SK-N-SH treated with all-trans-retinoic acid at 6 μM for 48 hours (cell line): ENCODE results near the gene BIN2.

Experiments
- ATAC-seq: fragments of 200-7000 bp; cut with Tn5 transposase; 3 replicates; pipeline ENCODE4 v1.9.1; 2020; ENCODE audit warnings: mild to moderate bottlenecking, moderate library complexity
- ARNTL ChIP-seq: fragments of 450-650 bp; formaldehyde crosslinking; IDR thresholded peaks from 2 replicates; pipeline ENCODE4 v1.5.0; 2020; ENCODE audit warnings: low read depth, mild to moderate bottlenecking, moderate library complexity, borderline replicate concordance
- CREB5 ChIP-seq: fragments of 250-450 bp; sonication (Bioruptor Pico); IDR thresholded peaks from 2 replicates; pipeline ENCODE4 v1.5.1; 2020; ENCODE audit warnings: low read depth, mild to moderate bottlenecking, moderate library complexity
- CSRNP3 ChIP-seq: fragments of 250-450 bp; sonication (Bioruptor Pico); IDR thresholded peaks from 2 replicates; pipeline ENCODE4 v1.5.1; 2021; ENCODE audit warnings: mild to moderate bottlenecking, moderate library complexity
- OSR1 ChIP-seq: fragments of 250-450 bp; sonication (Bioruptor Pico); IDR thresholded peaks from 2 replicates; pipeline ENCODE4 v1.8.0; 2022; ENCODE audit warnings: moderate library complexity, mild to moderate bottlenecking, inconsistent platforms
- PATZ1 ChIP-seq: fragments of 250-450 bp; sonication (Bioruptor Pico); IDR thresholded peaks from 2 replicates; pipeline ENCODE4 v1.8.0; 2020; ENCODE audit warnings: mild to moderate bottlenecking, moderate library complexity, borderline replicate concordance
- POU6F1 ChIP-seq: fragments of 250-450 bp; sonication (Bioruptor Pico); IDR thresholded peaks from 2 replicates; pipeline ENCODE4 v1.8.0; 2021; ENCODE audit warnings: low read depth, mild to moderate bottlenecking, moderate library complexity, borderline replicate concordance
- RARB ChIP-seq: fragments of 250-450 bp; sonication (Bioruptor Pico); IDR thresholded peaks from 2 replicates; pipeline ENCODE4 v1.8.0; 2021; ENCODE audit warnings: mild to moderate bottlenecking, moderate library complexity
- SNAI2 ChIP-seq: fragments of 250-450 bp; sonication (Bioruptor Pico); IDR thresholded peaks from 2 replicates; pipeline ENCODE4 v1.5.0; 2020; ENCODE audit warnings: mild to moderate bottlenecking, moderate library complexity
- TCF4 ChIP-seq: fragments of 250-450 bp; sonication (Bioruptor Pico); IDR thresholded peaks from 2 replicates; pipeline ENCODE4 v1.8.0; 2021; ENCODE audit warnings: mild to moderate bottlenecking, moderate library complexity, borderline replicate concordance
- TSHZ2 ChIP-seq: fragments of 250-450 bp; sonication (Bioruptor Pico); IDR thresholded peaks from 2 replicates; pipeline ENCODE4 v1.5.0; 2020; ENCODE audit warnings: mild to moderate bottlenecking, moderate library complexity
- ZC3H10 ChIP-seq: fragments of 250-450 bp; sonication (Bioruptor Pico); IDR thresholded peaks from 2 replicates; pipeline ENCODE4 v1.5.1; 2021; ENCODE audit warnings: mild to moderate bottlenecking, moderate library complexity
- ZFP3 ChIP-seq: fragments of 250-450 bp; sonication (Bioruptor Pico); IDR thresholded peaks from 2 replicates; pipeline ENCODE4 v1.5.0; 2020; ENCODE audit warnings: mild to moderate bottlenecking, moderate library complexity
- ZNF8 ChIP-seq: fragments of 450-650 bp; formaldehyde crosslinking; IDR thresholded peaks from 2 replicates; pipeline ENCODE4 v1.5.0; 2020; ENCODE audit warnings: mild to moderate bottlenecking, moderate library complexity

The BIN2 gene

GRCh38 chr12:51351913-51352532 lies 28.0 kb upstream of the BIN2 start:
- peak; percentile 74 for ATAC-seq
- TF ChIP-seq ZC3H10 (CRISPR knock-in tag) (no peak), CSRNP3 (no peak), CREB5 (CRISPR knock-in tag) (no peak), ZNF8 (CRISPR knock-in tag) (no peak)

GRCh38 chr12:51349026-51349425 lies 25.1 kb upstream of the BIN2 start:
- TF ChIP-seq TSHZ2 (CRISPR knock-in tag): no peak
- TF ChIP-seq ZNF8 (CRISPR knock-in tag): no peak
- no peak for TF ChIP-seq SNAI2
- no peak for ATAC-seq

- TF ChIP-seq POU6F1 (CRISPR knock-in tag) (no peak), TSHZ2 (CRISPR knock-in tag) (no peak), ZFP3 (CRISPR knock-in tag) (no peak), CREB5 (CRISPR knock-in tag) (no peak), TCF4 (no peak), OSR1 (CRISPR knock-in tag) (no peak), PATZ1 (CRISPR knock-in tag) (no peak)
- ATAC-seq: no peak
Measured at GRCh38 chr12:51348116-51348515, 24.1 kb upstream of the BIN2 start.

GRCh38 chr12:51346581-51346980 lies 22.6 kb upstream of the BIN2 start, which contains the start of gene CELA1:
CELA1 (minus strand) TSS chr12:51346679; CDS start chr12:51346638, 41 bp downstream.
- ATAC-seq: peak; percentile 45
- TF ChIP-seq CSRNP3: no peak
- TF ChIP-seq ZFP3 (CRISPR knock-in tag): no peak
- TF ChIP-seq ARNTL (CRISPR knock-in tag): no peak
- TF ChIP-seq OSR1 (CRISPR knock-in tag): no peak
- TF ChIP-seq RARB (CRISPR knock-in tag): no peak
